ENCODE measurements around the gene KIF11. TPM values are rescaled to one million over a fixed set of nuclear protein-coding genes. Genes with fewer than 3 reads are reported as not detected.

Gene KIF11
- total and polyA plus RNA-seq, 2 of the 13 experiments (the other 11 are each of a cell fraction or from before 2014, with no cell fraction given), result 8.7 to 38.4 TPM

DNA sequence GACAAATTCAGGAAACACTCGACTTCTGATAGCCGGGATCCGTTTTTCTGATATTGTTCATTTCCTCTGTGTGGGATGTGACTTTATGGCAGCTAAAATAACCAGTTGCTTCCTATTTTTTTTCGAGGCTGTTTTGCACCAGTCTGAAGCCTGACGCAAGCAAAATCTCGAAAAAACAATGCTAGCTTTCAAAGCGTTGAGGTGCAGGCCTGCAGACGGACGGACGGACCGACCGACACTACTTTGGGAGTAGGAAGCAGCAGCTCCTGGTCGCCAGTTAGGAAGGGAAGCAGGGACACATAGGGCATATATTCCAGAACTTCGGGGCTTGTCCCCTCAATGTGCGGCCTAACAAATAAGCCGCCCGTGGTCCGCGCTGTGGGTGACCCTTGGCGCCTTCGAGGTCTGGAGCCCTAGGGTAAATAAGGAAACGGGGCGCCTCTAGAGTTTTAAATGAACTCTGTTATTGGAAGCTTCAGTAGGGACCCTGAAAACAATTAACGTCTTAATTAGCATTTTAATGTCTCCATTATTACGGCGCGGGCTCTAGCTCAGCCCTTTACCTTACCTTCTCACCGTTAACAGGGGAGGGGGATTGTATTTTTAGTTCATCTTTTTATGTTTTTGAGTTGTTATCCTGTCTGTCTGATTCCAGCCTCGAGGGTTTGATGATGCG lies 98.1 kb downstream of the KIF11 start:
- CTCF ChIA-PET (ENCODE audit: low intra/inter-chr PET ratio, low total read pairs), result no interaction called here
- BruUV-seq (replicated peaks), result TSS peak; percentile 47
- Histone ChIP-seq H3K9me3 (ENCODE audit: low read length) (no peaks in the 10 kb centered on the region), H3K4me1 (ENCODE audit: insufficient read depth, low read length) (peaks cover 42% of the 10 kb centered on the region), H3K27ac (ENCODE audit: extremely low read length, insufficient read depth, low read length) (peak overlapping the region; percentile 81), H3K4me2 (ENCODE audit: low read depth, low read length) (peak overlapping the region; percentile 99), H4K20me1 (ENCODE audit: insufficient read depth, low read length) (peaks cover 13% of the 10 kb centered on the region; the same call in 1 of the 2 replicates), H3K4me3 (replicated peaks in 1 of 3; ENCODE audit: insufficient read depth in 1 of 3, low read depth in 2 of 3, low read length in 3 of 3) (peak overlapping the region; percentile 80 to 98 (median 94)), H2AFZ (ENCODE audit: low read length) (no peak overlapping the region), H3K27me3 (ENCODE audit: control insufficient read depth in 1 of 2, insufficient read depth in 2 of 2, low read length in 2 of 2) (no peaks in the 10 kb centered on the region; a peak in 1 of 5 replicates), H3K79me2 (ENCODE audit: insufficient read depth, low read length) (peaks cover 54% of the 10 kb centered on the region), H3K9ac (ENCODE audit: insufficient read depth, low read depth, low read length) (peak overlapping the region; percentile 92), H3K36me3 (replicated peaks in 1 of 2; ENCODE audit: control insufficient read depth in 1 of 2, insufficient read depth in 2 of 2, low read length in 2 of 2) (peaks cover 0 to 5% of the 10 kb centered on the region in 2 experiments; a peak in 2 of 5 replicates)
- no peak for FAIRE-seq
- DNase-seq (ENCODE audit: low spot score), result no peak
- ATAC-seq, result no peak
- in situ Hi-C loops (cut with HindIII; ENCODE audit: extremely low pct_ligation_motif_present, low pct_unique_long_range_greater_than_20kb) (no loop called here), intact Hi-C loops (cut with micrococcal nuclease; ENCODE audit: unreplicated experiment) (no loop called here)
- POLR2A ChIA-PET, result interaction anchor here (1.2 to 2.6 kb wide), 7 partner anchors 7 to 158 kb away, joined by 3 to 27 read pairs (median 9); partner anchors contain the start of gene EXOC6
- 1% methylated on average over 22 of the region's 30 CpGs for WGBS (ENCODE audit: low lambda C conversion rate)
- TF ChIP-seq ZNF607 (CRISPR knock-in tag; IDR thresholded peaks at IDR 0.05; ENCODE audit: borderline replicate concordance), result no peak
- TF ChIP-seq ZNF724P (CRISPR knock-in tag; IDR thresholded peaks at IDR 0.05; ENCODE audit: borderline replicate concordance), result 0 out of 2 replicates have a peak, but pooled peaks have one; percentile 1
- TF ChIP-seq, protein P1, sequence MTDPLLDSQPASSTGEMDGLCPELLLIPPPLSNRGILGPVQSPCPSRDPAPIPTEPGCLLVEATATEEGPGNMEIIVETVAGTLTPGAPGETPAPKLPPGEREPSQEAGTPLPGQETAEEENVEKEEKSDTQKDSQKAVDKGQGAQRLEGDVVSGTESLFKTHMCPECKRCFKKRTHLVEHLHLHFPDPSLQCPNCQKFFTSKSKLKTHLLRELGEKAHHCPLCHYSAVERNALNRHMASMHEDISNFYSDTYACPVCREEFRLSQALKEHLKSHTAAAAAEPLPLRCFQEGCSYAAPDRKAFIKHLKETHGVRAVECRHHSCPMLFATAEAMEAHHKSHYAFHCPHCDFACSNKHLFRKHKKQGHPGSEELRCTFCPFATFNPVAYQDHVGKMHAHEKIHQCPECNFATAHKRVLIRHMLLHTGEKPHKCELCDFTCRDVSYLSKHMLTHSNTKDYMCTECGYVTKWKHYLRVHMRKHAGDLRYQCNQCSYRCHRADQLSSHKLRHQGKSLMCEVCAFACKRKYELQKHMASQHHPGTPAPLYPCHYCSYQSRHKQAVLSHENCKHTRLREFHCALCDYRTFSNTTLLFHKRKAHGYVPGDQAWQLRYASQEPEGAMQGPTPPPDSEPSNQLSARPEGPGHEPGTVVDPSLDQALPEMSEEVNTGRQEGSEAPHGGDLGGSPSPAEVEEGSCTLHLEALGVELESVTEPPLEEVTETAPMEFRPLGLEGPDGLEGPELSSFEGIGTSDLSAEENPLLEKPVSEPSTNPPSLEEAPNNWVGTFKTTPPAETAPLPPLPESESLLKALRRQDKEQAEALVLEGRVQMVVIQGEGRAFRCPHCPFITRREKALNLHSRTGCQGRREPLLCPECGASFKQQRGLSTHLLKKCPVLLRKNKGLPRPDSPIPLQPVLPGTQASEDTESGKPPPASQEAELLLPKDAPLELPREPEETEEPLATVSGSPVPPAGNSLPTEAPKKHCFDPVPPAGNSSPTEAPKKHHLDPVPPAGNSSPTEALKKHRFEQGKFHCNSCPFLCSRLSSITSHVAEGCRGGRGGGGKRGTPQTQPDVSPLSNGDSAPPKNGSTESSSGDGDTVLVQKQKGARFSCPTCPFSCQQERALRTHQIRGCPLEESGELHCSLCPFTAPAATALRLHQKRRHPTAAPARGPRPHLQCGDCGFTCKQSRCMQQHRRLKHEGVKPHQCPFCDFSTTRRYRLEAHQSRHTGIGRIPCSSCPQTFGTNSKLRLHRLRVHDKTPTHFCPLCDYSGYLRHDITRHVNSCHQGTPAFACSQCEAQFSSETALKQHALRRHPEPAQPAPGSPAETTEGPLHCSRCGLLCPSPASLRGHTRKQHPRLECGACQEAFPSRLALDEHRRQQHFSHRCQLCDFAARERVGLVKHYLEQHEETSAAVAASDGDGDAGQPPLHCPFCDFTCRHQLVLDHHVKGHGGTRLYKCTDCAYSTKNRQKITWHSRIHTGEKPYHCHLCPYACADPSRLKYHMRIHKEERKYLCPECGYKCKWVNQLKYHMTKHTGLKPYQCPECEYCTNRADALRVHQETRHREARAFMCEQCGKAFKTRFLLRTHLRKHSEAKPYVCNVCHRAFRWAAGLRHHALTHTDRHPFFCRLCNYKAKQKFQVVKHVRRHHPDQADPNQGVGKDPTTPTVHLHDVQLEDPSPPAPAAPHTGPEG (CRISPR knock-in tag; IDR thresholded peaks at IDR 0.05), result 0 out of 2 replicates have a peak, but pooled peaks have one; percentile 51
- TF ChIP-seq NFKB2 (CRISPR knock-in tag; IDR thresholded peaks at IDR 0.05; ENCODE audit: borderline replicate concordance), result 0 out of 2 replicates have a peak, but pooled peaks have one; percentile 1
- TF ChIP-seq RBM22 (optimal IDR thresholded peaks at IDR 0.05; ENCODE audit: low read length), result peak; percentile 32
- 0 out of 2 replicates have a peak, but pooled peaks have one; percentile 3 for TF ChIP-seq ZNF33B (CRISPR knock-in tag; IDR thresholded peaks at IDR 0.05)
- 0 out of 2 replicates have a peak, but pooled peaks have one; percentile 24 for TF ChIP-seq PHF8 (CRISPR knock-in tag; IDR thresholded peaks at IDR 0.05)
- TF ChIP-seq SIN3B (IDR thresholded peaks at IDR 0.05; ENCODE audit: low read length), result no peak
- TF ChIP-seq, protein P2, sequence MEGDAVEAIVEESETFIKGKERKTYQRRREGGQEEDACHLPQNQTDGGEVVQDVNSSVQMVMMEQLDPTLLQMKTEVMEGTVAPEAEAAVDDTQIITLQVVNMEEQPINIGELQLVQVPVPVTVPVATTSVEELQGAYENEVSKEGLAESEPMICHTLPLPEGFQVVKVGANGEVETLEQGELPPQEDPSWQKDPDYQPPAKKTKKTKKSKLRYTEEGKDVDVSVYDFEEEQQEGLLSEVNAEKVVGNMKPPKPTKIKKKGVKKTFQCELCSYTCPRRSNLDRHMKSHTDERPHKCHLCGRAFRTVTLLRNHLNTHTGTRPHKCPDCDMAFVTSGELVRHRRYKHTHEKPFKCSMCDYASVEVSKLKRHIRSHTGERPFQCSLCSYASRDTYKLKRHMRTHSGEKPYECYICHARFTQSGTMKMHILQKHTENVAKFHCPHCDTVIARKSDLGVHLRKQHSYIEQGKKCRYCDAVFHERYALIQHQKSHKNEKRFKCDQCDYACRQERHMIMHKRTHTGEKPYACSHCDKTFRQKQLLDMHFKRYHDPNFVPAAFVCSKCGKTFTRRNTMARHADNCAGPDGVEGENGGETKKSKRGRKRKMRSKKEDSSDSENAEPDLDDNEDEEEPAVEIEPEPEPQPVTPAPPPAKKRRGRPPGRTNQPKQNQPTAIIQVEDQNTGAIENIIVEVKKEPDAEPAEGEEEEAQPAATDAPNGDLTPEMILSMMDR (CRISPR knock-in tag; IDR thresholded peaks at IDR 0.05), result no peak
- peak; percentile 28; the same call in 1 of the 2 replicates for TF ChIP-seq HDAC1 (CRISPR knock-in tag; IDR thresholded peaks at IDR 0.05)
- TF ChIP-seq, protein P3, sequence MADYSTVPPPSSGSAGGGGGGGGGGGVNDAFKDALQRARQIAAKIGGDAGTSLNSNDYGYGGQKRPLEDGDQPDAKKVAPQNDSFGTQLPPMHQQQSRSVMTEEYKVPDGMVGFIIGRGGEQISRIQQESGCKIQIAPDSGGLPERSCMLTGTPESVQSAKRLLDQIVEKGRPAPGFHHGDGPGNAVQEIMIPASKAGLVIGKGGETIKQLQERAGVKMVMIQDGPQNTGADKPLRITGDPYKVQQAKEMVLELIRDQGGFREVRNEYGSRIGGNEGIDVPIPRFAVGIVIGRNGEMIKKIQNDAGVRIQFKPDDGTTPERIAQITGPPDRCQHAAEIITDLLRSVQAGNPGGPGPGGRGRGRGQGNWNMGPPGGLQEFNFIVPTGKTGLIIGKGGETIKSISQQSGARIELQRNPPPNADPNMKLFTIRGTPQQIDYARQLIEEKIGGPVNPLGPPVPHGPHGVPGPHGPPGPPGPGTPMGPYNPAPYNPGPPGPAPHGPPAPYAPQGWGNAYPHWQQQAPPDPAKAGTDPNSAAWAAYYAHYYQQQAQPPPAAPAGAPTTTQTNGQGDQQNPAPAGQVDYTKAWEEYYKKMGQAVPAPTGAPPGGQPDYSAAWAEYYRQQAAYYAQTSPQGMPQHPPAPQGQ (CRISPR knock-in tag; IDR thresholded peaks at IDR 0.05; ENCODE audit: borderline replicate concordance), result no peak
- TF ChIP-seq SAP130 (CRISPR knock-in tag; IDR thresholded peaks at IDR 0.05; ENCODE audit: low read depth), result peak; percentile 19
- 0 out of 2 replicates have a peak, but pooled peaks have one; percentile 3 for TF ChIP-seq NFIC (IDR thresholded peaks at IDR 0.05; ENCODE audit: low read length)
- TF ChIP-seq PTBP1 (IDR thresholded peaks at IDR 0.05; ENCODE audit: low read depth, low read length, poor library complexity, severe bottlenecking), result no peak

Data from HepG2 (cell line).